Body of pancreas (tissue), 4 donors: ENCODE results near the gene AVEN.

Experiments
- CTCF ChIP-seq, 7 experiments: fragments of 450-650 bp in 4 of 7; fragments of 200-600 bp in 3 of 7; sonication (generic) in 3 of 7; IDR thresholded peaks; one replicate each; pipeline ENCODE4 v1.5.1; 2016 to 2019; ENCODE audit warnings: antibody characterized with exemption in 7 of 7
- POLR2A ChIP-seq, 3 donors: fragments of 450-650 bp; IDR thresholded peaks; one replicate each; pipeline ENCODE4 v1.6.1; 2016; ENCODE audit warnings: antibody characterized with exemption in 3 of 3, mild to moderate bottlenecking in 2 of 3

- TF ChIP-seq CTCF (IDR thresholded peaks at IDR 0.05) (no peak), POLR2A (IDR thresholded peaks at IDR 0.05) (no peak)
Measured at GRCh38 chr15:33955945-33956344, 83.1 kb downstream of the AVEN start.
